Stimulated activated memory B cell treated with anti-CD40 and anti-IgM and Interleukin-4, amounts not matched to agents 10 μg/mL and 1 μg/mL and 100 μg/mL, for 72 hours (primary cell): Measurements from ENCODE around the gene CDNF.

Experiments
- ATAC-seq: fragments of 150-1000 bp; cut with Tn5 transposase; 2 replicates; pipeline ENCODE4 v1.10.0; 2021
- H3K27ac Mint-ChIP-seq: one replicate; pipeline ENCODE4 v1.8.0; 2022; ENCODE audit warnings: mild to moderate bottlenecking, mixed read lengths
- H3K27me3 Mint-ChIP-seq: one replicate; pipeline ENCODE4 v1.8.0; 2022; ENCODE audit warnings: mixed read lengths
- H3K36me3 Mint-ChIP-seq: one replicate; pipeline ENCODE4 v1.8.0; 2022; ENCODE audit warnings: mixed read lengths
- H3K4me1 Mint-ChIP-seq: one replicate; pipeline ENCODE4 v1.8.0; 2022; ENCODE audit warnings: mixed read lengths
- H3K4me3 Mint-ChIP-seq: one replicate; pipeline ENCODE4 v1.8.0; 2022; ENCODE audit warnings: mild to moderate bottlenecking, moderate library complexity, mixed read lengths
- H3K9me3 Mint-ChIP-seq: one replicate; pipeline ENCODE4 v1.8.0; 2022; ENCODE audit warnings: mixed read lengths

The CDNF gene

GRCh38 chr10:14782691-14783363 lies 55.0 kb downstream of the CDNF start:
- Mint-ChIP-seq H3K27ac (no peak overlapping the region), H3K4me1 (no peaks in the 10 kb centered on the region), H3K4me3 (no peak overlapping the region), H3K27me3 (no peaks in the 10 kb centered on the region), H3K36me3 (no peaks in the 10 kb centered on the region), H3K9me3 (no peaks in the 10 kb centered on the region)
- no peak for ATAC-seq

GRCh38 chr10:14781763-14782162 lies 56.1 kb downstream of the CDNF start:
- Mint-ChIP-seq H3K9me3 (no peaks in the 10 kb centered on the region), H3K36me3 (no peaks in the 10 kb centered on the region), H3K27me3 (no peaks in the 10 kb centered on the region), H3K4me1 (no peaks in the 10 kb centered on the region), H3K27ac (no peak overlapping the region), H3K4me3 (no peak overlapping the region)
- ATAC-seq, result no peak

- Mint-ChIP-seq H3K36me3 (no peaks in the 10 kb centered on the region), H3K27me3 (no peaks in the 10 kb centered on the region), H3K9me3 (no peaks in the 10 kb centered on the region), H3K4me1 (no peaks in the 10 kb centered on the region), H3K27ac (no peak overlapping the region), H3K4me3 (no peak overlapping the region)
- ATAC-seq, result no peak
These were observed 58.7 kb downstream of the CDNF start for GRCh38 chr10:14779001-14779651.

GRCh38 chr10:14776546-14776945 lies 61.3 kb downstream of the CDNF start:
- Mint-ChIP-seq H3K36me3 (no peaks in the 10 kb centered on the region), H3K4me3 (no peak overlapping the region), H3K27ac (no peak overlapping the region), H3K27me3 (no peaks in the 10 kb centered on the region), H3K9me3 (no peaks in the 10 kb centered on the region), H3K4me1 (no peaks in the 10 kb centered on the region)
- no peak for ATAC-seq

- H3K27me3 Mint-ChIP-seq, result no peaks in the 10 kb centered on the region
- ATAC-seq, result no peak
- no peak overlapping the region for H3K27ac Mint-ChIP-seq
- no peaks in the 10 kb centered on the region for H3K4me1 Mint-ChIP-seq
- no peaks in the 10 kb centered on the region for H3K36me3 Mint-ChIP-seq
- no peaks in the 10 kb centered on the region for H3K9me3 Mint-ChIP-seq
- H3K4me3 Mint-ChIP-seq, result no peak overlapping the region
These were observed 62.2 kb downstream of the CDNF start for GRCh38 chr10:14775656-14776055.

- H3K4me3 Mint-ChIP-seq, result no peak within 1 kb of the TSS
These were observed 63.0 kb downstream of the CDNF start, which contains the start of gene FAM107B for GRCh38 chr10:14774797-14775196. Gene FAM107B, minus strand, starts transcription at chr10:14774897. Its CDS starts 234 bp downstream, at chr10:14774663.

GRCh38 chr10:14774214-14774580 lies 63.6 kb downstream of the CDNF start:
- Mint-ChIP-seq H3K4me1 (no peaks in the 10 kb centered on the region), H3K4me3 (no peak overlapping the region), H3K9me3 (no peaks in the 10 kb centered on the region), H3K27me3 (no peaks in the 10 kb centered on the region), H3K36me3 (no peaks in the 10 kb centered on the region), H3K27ac (no peak overlapping the region)
- no peak for ATAC-seq

More at GRCh38 chr10:14774797-14775196, 63.0 kb downstream of the CDNF start, which contains the start of gene FAM107B:
- H3K9me3 Mint-ChIP-seq, result no peaks in the 10 kb centered on the region
- H3K27ac Mint-ChIP-seq, result no peak within 1 kb of the TSS
- no peak for ATAC-seq
- H3K36me3 Mint-ChIP-seq, result no peaks in the 10 kb centered on the region
- H3K4me1 Mint-ChIP-seq, result no peaks in the 10 kb centered on the region
- no peaks in the 10 kb centered on the region for H3K27me3 Mint-ChIP-seq

- Mint-ChIP-seq H3K4me1 (no peaks in the 10 kb centered on the region), H3K4me3 (no peak overlapping the region)
- ATAC-seq, result no peak
These were observed 64.2 kb downstream of the CDNF start for GRCh38 chr10:14773551-14774213.

GRCh38 chr10:14772399-14772798 lies 65.4 kb downstream of the CDNF start:
- H3K4me1 Mint-ChIP-seq, result peaks cover 3% of the 10 kb centered on the region
- no peaks in the 10 kb centered on the region for H3K9me3 Mint-ChIP-seq
- no peak for ATAC-seq
- no peak overlapping the region for H3K4me3 Mint-ChIP-seq
- H3K27me3 Mint-ChIP-seq, result no peaks in the 10 kb centered on the region
- H3K27ac Mint-ChIP-seq, result no peak overlapping the region
- H3K36me3 Mint-ChIP-seq, result no peaks in the 10 kb centered on the region

More at GRCh38 chr10:14773551-14774213, 64.2 kb downstream of the CDNF start:
- Mint-ChIP-seq H3K27me3 (no peaks in the 10 kb centered on the region), H3K27ac (no peak overlapping the region), H3K9me3 (no peaks in the 10 kb centered on the region), H3K36me3 (no peaks in the 10 kb centered on the region)

GRCh38 chr10:14770927-14771326 lies 66.9 kb downstream of the CDNF start:
- Mint-ChIP-seq H3K9me3 (no peaks in the 10 kb centered on the region), H3K27me3 (no peaks in the 10 kb centered on the region), H3K36me3 (no peaks in the 10 kb centered on the region), H3K4me3 (no peak overlapping the region), H3K4me1 (peaks cover 6% of the 10 kb centered on the region), H3K27ac (no peak overlapping the region)
- no peak for ATAC-seq
